Sigmoid colon (tissue), 4 donors: ENCODE data around the gene TTLL13.

Experiments used
- CTCF ChIP-seq, 4 experiments: fragments of 450-650 bp in 3 of 4; fragments of 200-600 bp in 1 of 4; IDR thresholded peaks; one replicate each; pipeline ENCODE4 v1.5.1; 2016 to 2019; ENCODE audit warnings: antibody characterized with exemption in 4 of 4, mild to moderate bottlenecking in 3 of 4, moderate library complexity in 2 of 4
- EP300 ChIP-seq, 4 donors: sonication (generic); formaldehyde crosslinking; IDR thresholded peaks; one replicate each; pipeline ENCODE4 v1.6.1; 2017; ENCODE audit warnings: antibody characterized with exemption in 4 of 4
- POLR2A ChIP-seq, 2 donors: fragments of 450-650 bp; IDR thresholded peaks; one replicate each; pipeline ENCODE4 v1.6.1; 2016; ENCODE audit warnings: antibody characterized with exemption in 2 of 2, mild to moderate bottlenecking in 2 of 2, moderate library complexity in 2 of 2

GRCh38 chr15:90261811-90262210, 12.5 kb downstream of the TTLL13 start:
- TF ChIP-seq CTCF (IDR thresholded peaks at IDR 0.05) (no peak), POLR2A (IDR thresholded peaks at IDR 0.05) (no peak), EP300 (IDR thresholded peaks at IDR 0.05) (no peak)
